IMR-90 (cell line): ENCODE data around the gene POTEG. TPM values are rescaled to one million over a fixed set of nuclear protein-coding genes. Genes with fewer than 3 reads are reported as not detected.
"Not testable (repeated sequence)": the region's sequence is repeated elsewhere in the genome, so short reads cannot be mapped to it uniquely, and the experiment has no call there.

ENCODE experiments used
- ATAC-seq: fragments of 200-7000 bp; cut with Tn5 transposase; 2 replicates; pipeline ENCODE4 v1.9.1; 2020; ENCODE audit warnings: low read depth, mild to moderate bottlenecking, moderate library complexity
- BruUV-seq: library from RNA; stranded (reverse); fragments of 400-500 nt; replicated peaks from 2 replicates; lab custom pipeline; 2021; lab: Mats Ljungman, UMichigan
- CTCF ChIA-PET: fragments of 300-600 bp; formaldehyde crosslinking; extraction: SDS; loops from one replicate; lab custom pipeline; 2021; ENCODE audit warnings: antibody characterized with exemption; lab: Yijun Ruan, JAX
- POLR2A ChIA-PET: fragments of 300-600 bp; sonication (Branson Sonifier 250); formaldehyde crosslinking; loops from one replicate; lab custom pipeline; 2022; ENCODE audit warnings: antibody characterized with exemption; ENCODE audit not compliant: unreplicated experiment; lab: Charles Lee
- DNase-seq: peaks from one replicate; pipeline ENCODE4 v3.0.0; 2013
- H2AFZ ChIP-seq: replicated peaks from 2 replicates; pipeline ENCODE3; 2013; ENCODE audit warnings: low read length, mild to moderate bottlenecking; ENCODE audit not compliant: poor library complexity
- H2AK5ac ChIP-seq: 2 replicates; pipeline ENCODE4 v1.6.1; 2013; ENCODE audit warnings: low read depth, low read length, inconsistent platforms
- H2AK9ac ChIP-seq: replicated peaks from 2 replicates; pipeline ENCODE3; 2013; ENCODE audit warnings: mild to moderate bottlenecking, low read depth, low read length, moderate library complexity; ENCODE audit not compliant: poor library complexity
- H2BK120ac ChIP-seq: 2 replicates; pipeline ENCODE4 v1.6.1; 2013; ENCODE audit warnings: low read depth, low read length, inconsistent platforms
- H2BK15ac ChIP-seq: 3 replicates; pipeline ENCODE4 v1.6.1; 2013; ENCODE audit warnings: low read depth, low read length, inconsistent platforms
- H2BK20ac ChIP-seq: 2 replicates; pipeline ENCODE4 v1.6.1; 2013; ENCODE audit warnings: low read depth, mild to moderate bottlenecking, inconsistent platforms, low read length, moderate library complexity
- H2BK5ac ChIP-seq: 2 replicates; pipeline ENCODE4 v1.6.1; 2013; ENCODE audit warnings: mild to moderate bottlenecking, low read depth, low read length, inconsistent platforms; ENCODE audit not compliant: poor library complexity, severe bottlenecking
- H3K14ac ChIP-seq: replicated peaks from 2 replicates; pipeline ENCODE4 v1.6.1; 2013; ENCODE audit warnings: low read depth, low read length, inconsistent platforms
- H3K18ac ChIP-seq: 2 replicates; pipeline ENCODE4 v1.6.1; 2013; ENCODE audit warnings: low read depth, low read length, control low read depth
- H3K23ac ChIP-seq: 2 replicates; pipeline ENCODE4 v1.6.1; 2013; ENCODE audit warnings: low read depth, low read length, inconsistent platforms
- H3K27ac ChIP-seq: 2 replicates; pipeline ENCODE4 v1.5.1; 2013; ENCODE audit warnings: mild to moderate bottlenecking, control low read depth, low read length; ENCODE audit not compliant: insufficient read depth
- H3K27me3 ChIP-seq: 2 replicates; pipeline ENCODE4 v1.6.1; 2013; ENCODE audit warnings: low read length; ENCODE audit not compliant: control insufficient read depth, insufficient read depth
- H3K36me3 ChIP-seq: 2 replicates; pipeline ENCODE4 v1.6.1; 2013; ENCODE audit warnings: low read length, mixed read lengths; ENCODE audit not compliant: control insufficient read depth, insufficient read depth
- H3K4ac ChIP-seq: 2 replicates; pipeline ENCODE4 v1.6.1; 2013; ENCODE audit warnings: low read depth, low read length, inconsistent platforms
- H3K4me1 ChIP-seq: 2 replicates; pipeline ENCODE4 v1.6.1; 2013; ENCODE audit warnings: low read length, mixed read lengths; ENCODE audit not compliant: control insufficient read depth, insufficient read depth
- H3K4me2 ChIP-seq: 2 replicates; pipeline ENCODE4 v1.6.1; 2013; ENCODE audit warnings: low read depth, mild to moderate bottlenecking, control low read depth, low read length, moderate library complexity
- H3K4me3 ChIP-seq: 2 replicates; pipeline ENCODE4 v1.5.1; 2013; ENCODE audit warnings: low read depth, mild to moderate bottlenecking, control low read depth, low read length, moderate library complexity; ENCODE audit not compliant: insufficient read depth
- H3K56ac ChIP-seq: 2 replicates; pipeline ENCODE4 v1.6.1; 2013; ENCODE audit warnings: low read length, inconsistent platforms; ENCODE audit not compliant: insufficient read depth; ENCODE audit errors: extremely low read depth
- H3K79me1 ChIP-seq, 2 experiments: 2 replicates each; pipeline ENCODE4 v1.6.1; 2013; ENCODE audit warnings: low read length in 2 of 2, inconsistent platforms in 1 of 2, low read depth in 1 of 2
- H3K9ac ChIP-seq: 2 replicates; pipeline ENCODE4 v1.6.1; 2013; ENCODE audit warnings: low read depth, low read length, control low read depth
- H3K9me1 ChIP-seq: 2 replicates; pipeline ENCODE4 v1.6.1; 2013; ENCODE audit warnings: low read length, inconsistent platforms; ENCODE audit not compliant: insufficient read depth
- H3K9me3 ChIP-seq: 2 replicates; pipeline ENCODE4 v1.6.1; 2013; ENCODE audit warnings: low read length; ENCODE audit not compliant: control insufficient read depth, insufficient read depth
- H4K20me1 ChIP-seq: 2 replicates; pipeline ENCODE4 v1.6.1; 2013; ENCODE audit warnings: low read length, inconsistent platforms; ENCODE audit not compliant: insufficient read depth
- H4K5ac ChIP-seq: 2 replicates; pipeline ENCODE4 v1.6.1; 2013; ENCODE audit warnings: mild to moderate bottlenecking, low read depth, low read length, control low read depth
- H4K8ac ChIP-seq, 2 experiments: 2 replicates each; pipeline ENCODE4 v1.6.1; 2013; ENCODE audit warnings: low read depth in 2 of 2, low read length in 2 of 2, control low read depth in 1 of 2, inconsistent platforms in 1 of 2
- H4K91ac ChIP-seq: 2 replicates; pipeline ENCODE4 v1.6.1; 2013; ENCODE audit warnings: low read depth, low read length, inconsistent platforms; ENCODE audit not compliant: insufficient read depth
- WGBS, 2 experiments: methylation state at CpG; one replicate each; pipeline versions ENCODE4 v1.1.5 to v1.1.7; 2013; ENCODE audit warnings: missing lambda C conversion rate in 2 of 2; ENCODE audit not compliant: insufficient read length in 1 of 2; ENCODE audit errors: extremely low coverage in 2 of 2; 5-methylcytosine and 5-hydroxymethylcytosine counted together
- dilution Hi-C: fragments of 300-500 bp; cut with HindIII; formaldehyde crosslinking; loops from one replicate; pipeline ENCODE4 v1.14.3; 2018; ENCODE audit warnings: low sequenced_read_pairs; ENCODE audit not compliant: unreplicated experiment
- in situ Hi-C: fragments of 300-500 bp; cut with MboI; formaldehyde crosslinking; loops from 3 replicates; pipeline ENCODE4 v1.14.3; 2019; ENCODE audit warnings: low sequenced_read_pairs, inconsistent platforms, mixed read lengths
- intact Hi-C: fragments of 100-400 bp; cut with micrococcal nuclease; formaldehyde crosslinking; loops from 2 replicates; pipeline ENCODE4 v1.10.0; 2022
- polyA plus RNA-seq, 3 experiments: library from polyadenylated mRNA; depleted of rRNA; stranded (reverse); fragments of >200 nt; gene quantifications; 2 replicates each; pipeline ENCODE4 v1.2.3, GENCODE V29; 2012; ENCODE audit warnings: low replicate concordance in 1 of 3
- total RNA-seq: library from RNA; depleted of rRNA; stranded (reverse); fragments of >200 nt; gene quantifications from 2 replicates; pipeline ENCODE4 v1.2.3, GENCODE V29; 2012

The POTEG gene
- total and polyA plus RNA-seq, 2 of the 4 experiments (the other 2 are of a cell fraction), result not detected

DNA sequence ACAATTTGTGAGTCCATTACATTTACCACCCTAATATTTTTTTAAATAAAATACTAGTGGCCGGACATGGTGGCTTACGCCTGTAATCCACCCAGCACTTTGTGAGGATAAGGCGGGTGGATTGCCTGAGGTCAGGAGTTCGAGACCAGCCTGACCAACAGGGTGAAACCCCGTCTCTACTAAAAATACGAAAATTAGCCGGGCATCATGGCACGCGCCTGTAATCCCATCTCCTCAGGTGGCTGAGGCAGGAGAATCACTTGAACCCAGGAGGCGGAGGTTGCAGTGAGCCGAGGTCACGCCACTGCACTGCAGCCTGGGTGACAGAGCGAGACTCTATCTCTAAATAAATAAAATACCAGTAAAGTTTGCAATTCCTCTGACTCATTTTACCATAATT lies 25.6 kb downstream of the POTEG start:
- H2AK5ac ChIP-seq, H3K36me3 ChIP-seq, POLR2A ChIA-PET, H4K91ac ChIP-seq, BruUV-seq, H3K56ac ChIP-seq, H3K79me1 ChIP-seq, H3K9ac ChIP-seq, H3K4me2 ChIP-seq, intact Hi-C loops, dilution Hi-C loops, H4K8ac ChIP-seq, H2BK15ac ChIP-seq, H2BK120ac ChIP-seq, H2BK5ac ChIP-seq, H2BK20ac ChIP-seq, H3K9me1 ChIP-seq, H4K20me1 ChIP-seq, H3K9me3 ChIP-seq, in situ Hi-C loops, H3K27me3 ChIP-seq, DNase-seq, H3K27ac ChIP-seq, H3K14ac ChIP-seq, H2AFZ ChIP-seq, H4K5ac ChIP-seq, H3K18ac ChIP-seq, H2AK9ac ChIP-seq, H3K23ac ChIP-seq, CTCF ChIA-PET, H3K4ac ChIP-seq, ATAC-seq, H3K4me1 ChIP-seq, H3K4me3 ChIP-seq: not testable (repeated sequence)
- WGBS, 2 experiments, result no CpG with 5 or more reads among the region's 13 CpGs

DNA sequence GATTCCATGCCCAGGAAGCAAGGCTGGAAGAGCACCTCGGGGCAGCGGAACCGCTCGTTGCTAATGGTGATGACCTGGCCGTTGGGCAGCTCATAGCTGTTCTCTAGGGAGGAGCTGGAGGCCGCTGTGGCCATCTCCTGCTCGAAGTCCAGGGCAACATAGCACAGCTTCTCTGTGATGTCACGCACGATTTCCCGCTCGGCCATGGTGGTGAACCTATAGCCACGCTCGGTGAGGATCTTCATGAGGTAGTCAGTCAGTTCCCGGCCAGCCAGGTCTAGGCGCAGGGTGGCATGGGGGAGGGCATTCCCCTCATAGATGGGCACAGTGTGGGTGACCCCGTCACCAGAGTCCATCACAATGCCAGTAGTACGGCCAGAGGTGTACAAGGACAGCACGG lies 32.0 kb downstream of the POTEG start:
- H2BK15ac ChIP-seq, H2BK120ac ChIP-seq, H3K4me1 ChIP-seq, intact Hi-C loops, H3K4me3 ChIP-seq, H3K36me3 ChIP-seq, H3K14ac ChIP-seq, H2BK5ac ChIP-seq, DNase-seq, H3K4me2 ChIP-seq, POLR2A ChIA-PET, H3K9me1 ChIP-seq, H3K9ac ChIP-seq, H3K4ac ChIP-seq, CTCF ChIA-PET, H3K18ac ChIP-seq, H2AK9ac ChIP-seq, H4K20me1 ChIP-seq, dilution Hi-C loops, BruUV-seq, H3K56ac ChIP-seq, H2AFZ ChIP-seq, H3K9me3 ChIP-seq, ATAC-seq, H3K23ac ChIP-seq, in situ Hi-C loops, H3K27ac ChIP-seq, H4K5ac ChIP-seq, H2BK20ac ChIP-seq, H4K8ac ChIP-seq, H3K79me1 ChIP-seq, H3K27me3 ChIP-seq, H4K91ac ChIP-seq, H2AK5ac ChIP-seq: not testable (repeated sequence)
- WGBS, 2 experiments, result 0% methylated on average over 2 of the region's 18 CpGs; no CpG with 5 or more reads in 1 of the 2 experiments
